HCT116 (cell line): ENCODE data around the gene ZFHX2. TPM values are rescaled to one million over a fixed set of nuclear protein-coding genes. Genes with fewer than 3 reads are reported as not detected.

Experiments
- ATAC-seq: fragments of 200-7000 bp; cut with Tn5 transposase; 2 replicates; pipeline ENCODE4 v1.9.1; 2020; ENCODE audit warnings: mild to moderate bottlenecking, moderate library complexity
- BruUV-seq: library from RNA; stranded (reverse); fragments of 400-500 nt; replicated peaks from 2 replicates; lab custom pipeline; 2021; lab: Mats Ljungman, UMichigan
- CTCF ChIA-PET: fragments of 300-600 bp; sonication (Branson Sonifier 250); formaldehyde crosslinking; loops from one replicate; lab custom pipeline; 2021; ENCODE audit warnings: antibody characterized with exemption; lab: Charles Lee
- POLR2A ChIA-PET: fragments of 300-600, 350-600 bp; sonication (Branson Sonifier 250); formaldehyde crosslinking; loops from one replicate; lab custom pipeline; 2021; ENCODE audit warnings: antibody characterized with exemption; lab: Charles Lee
- RAD21 ChIA-PET, 2 experiments: fragments of 300-600 bp; sonication (Branson Sonifier 250); formaldehyde crosslinking; loops; one replicate each; lab custom pipeline; 2023; ENCODE audit warnings: low total read pairs in 2 of 2; ENCODE audit not compliant: uncharacterized antibody in 2 of 2, unreplicated experiment in 2 of 2, low non-redundant PET in 1 of 2; lab: Charles Lee
- DNase-seq: peaks from one replicate; pipeline ENCODE4 v3.0.0-alpha.2; 2010; ENCODE audit warnings: low read depth, low spot score
- H2AFZ ChIP-seq: fragments of 200-600 bp; shearing (Covaris generic), sonication (generic); 2 replicates; pipeline ENCODE4 v1.6.1; 2017; ENCODE audit warnings: low read depth, mixed run types, mixed read lengths, antibody characterized with exemption, low read length; ENCODE audit not compliant: poor library complexity, severe bottlenecking
- H3K27ac ChIP-seq: 2 replicates; pipeline ENCODE4 v1.5.1; 2012; ENCODE audit warnings: low read depth, low read length
- H3K27me3 ChIP-seq: fragments of 200-600 bp; sonication (generic); 2 replicates; pipeline ENCODE4 v1.6.1; 2016; ENCODE audit warnings: mixed run types, low read length, mixed read lengths; ENCODE audit not compliant: insufficient read depth
- H3K36me3 ChIP-seq, 2 experiments: fragments of 200-500 bp in 1 of 2; fragments of 200-600 bp in 1 of 2; sonication (Bioruptor generic) in 1 of 2; sonication (generic) in 1 of 2; 2 replicates each; pipeline versions ENCODE4 v1.5.1 to v1.6.1; 2014 to 2016; ENCODE audit warnings: low read length in 2 of 2, inconsistent platforms in 1 of 2, mixed read lengths in 1 of 2, mixed run types in 1 of 2; ENCODE audit not compliant: insufficient read depth in 2 of 2, control insufficient read depth in 1 of 2
- H3K4me1 ChIP-seq, 2 experiments: fragments of 200-600 bp in 1 of 2; sonication (generic) in 1 of 2; 2 replicates each; pipeline versions ENCODE4 v1.5.1 to v1.6.1; 2012 to 2017; ENCODE audit warnings: low read length in 2 of 2, inconsistent platforms in 1 of 2, mild to moderate bottlenecking in 1 of 2, mixed read lengths in 1 of 2, mixed run types in 1 of 2, moderate library complexity in 1 of 2; ENCODE audit not compliant: insufficient read depth in 2 of 2, control insufficient read depth in 1 of 2
- H3K4me2 ChIP-seq: fragments of 200-600 bp; sonication (generic); 2 replicates; pipeline ENCODE4 v1.6.1; 2017; ENCODE audit warnings: mixed run types, low read length, mixed read lengths
- H3K4me3 ChIP-seq, 2 experiments: fragments of 200-600 bp in 1 of 2; sonication (generic) in 1 of 2; replicated peaks in 1 of 2; 2 replicates each; pipeline ENCODE4 v1.5.1; 2011 to 2016; ENCODE audit warnings: low read length in 2 of 2, control low read depth in 1 of 2, low read depth in 1 of 2, mild to moderate bottlenecking in 1 of 2, mixed read lengths in 1 of 2, mixed run types in 1 of 2
- H3K79me2 ChIP-seq: fragments of 200-600 bp; sonication (generic); 2 replicates; pipeline ENCODE4 v1.6.1; 2017; ENCODE audit warnings: mild to moderate bottlenecking, mixed run types, low read length, moderate library complexity, mixed read lengths; ENCODE audit not compliant: insufficient read depth
- H3K9ac ChIP-seq: fragments of 200-600 bp; sonication (generic); 2 replicates; pipeline ENCODE4 v1.6.1; 2016; ENCODE audit warnings: low read length, mixed read lengths
- H3K9me2 ChIP-seq: fragments of 200-600 bp; sonication (generic), shearing (Covaris generic); 2 replicates; pipeline ENCODE4 v1.6.1; 2017; ENCODE audit warnings: mixed run types, mild to moderate bottlenecking, moderate library complexity; ENCODE audit not compliant: insufficient read depth
- H3K9me3 ChIP-seq, 2 experiments: fragments of 200-500 bp in 1 of 2; fragments of 200-600 bp in 1 of 2; sonication (Bioruptor generic) in 1 of 2; sonication (generic) in 1 of 2; 2 replicates each; pipeline ENCODE4 v1.6.1; 2014 to 2017; ENCODE audit warnings: low read length in 2 of 2, mixed read lengths in 2 of 2, inconsistent platforms in 1 of 2, low read depth in 1 of 2, mild to moderate bottlenecking in 1 of 2, mixed run types in 1 of 2, moderate library complexity in 1 of 2; ENCODE audit not compliant: control insufficient read depth in 1 of 2, insufficient read depth in 1 of 2
- H4K20me1 ChIP-seq: fragments of 200-600 bp; sonication (generic), shearing (Covaris generic); 2 replicates; pipeline ENCODE4 v1.6.1; 2017; ENCODE audit warnings: mixed run types, mild to moderate bottlenecking, moderate library complexity; ENCODE audit not compliant: insufficient read depth
- CTCF ChIP-seq, 3 experiments: fragments of 200-600 bp in 1 of 3; sonication (generic) in 1 of 3; IDR thresholded peaks in 2 of 3; conservative IDR thresholded peaks in 1 of 3; 2 replicates each; pipeline ENCODE4 v1.5.1; 2012 to 2017; ENCODE audit warnings: low read depth in 2 of 3, low read length in 2 of 3, antibody characterized with exemption in 1 of 3, borderline replicate concordance in 1 of 3, control low read depth in 1 of 3, mild to moderate bottlenecking in 1 of 3, mixed read lengths in 1 of 3, mixed run types in 1 of 3, moderate library complexity in 1 of 3; ENCODE audit not compliant: insufficient read depth in 1 of 3
- ELF1 ChIP-seq: IDR thresholded peaks from 2 replicates; pipeline ENCODE4 v1.6.1; 2012; ENCODE audit warnings: low read depth, borderline replicate concordance
- EZH2phosphoT487 ChIP-seq: fragments of 200-600 bp; IDR thresholded peaks from 2 replicates; pipeline ENCODE4 v1.6.1; 2018; ENCODE audit warnings: antibody characterized with exemption, borderline replicate concordance
- FOSL1 ChIP-seq: IDR thresholded peaks from 2 replicates; pipeline ENCODE4 v1.6.1; 2012; ENCODE audit warnings: low read depth
- JUND ChIP-seq: IDR thresholded peaks from 2 replicates; pipeline ENCODE4 v1.6.1; 2012
- RAD21 ChIP-seq: IDR thresholded peaks from 2 replicates; pipeline ENCODE4 v1.6.1; 2012; ENCODE audit warnings: low read depth, mild to moderate bottlenecking
- SIN3A ChIP-seq: IDR thresholded peaks from 2 replicates; pipeline ENCODE4 v1.6.1; 2012; ENCODE audit warnings: low read depth
- SP1 ChIP-seq: IDR thresholded peaks from 2 replicates; pipeline ENCODE4 v1.6.1; 2012; ENCODE audit warnings: low read depth
- SRF ChIP-seq: IDR thresholded peaks from 2 replicates; pipeline ENCODE4 v1.6.1; 2012; ENCODE audit warnings: low read depth
- YY1 ChIP-seq: IDR thresholded peaks from 2 replicates; pipeline ENCODE4 v1.6.1; 2011; ENCODE audit warnings: low read length, low read depth, moderate library complexity, mild to moderate bottlenecking; ENCODE audit not compliant: insufficient replicate concordance; ENCODE audit errors: extremely low read depth
- intact Hi-C: fragments of 100-400 bp; cut with micrococcal nuclease; formaldehyde crosslinking; loops from 2 replicates; pipeline ENCODE4 v1.10.0; 2022
- total RNA-seq: library from RNA; stranded (reverse); gene quantifications from one replicate; pipeline ENCODE4 v1.2.1, GENCODE V29; 2021; ENCODE audit not compliant: unreplicated experiment

Gene ZFHX2
- total RNA-seq, 1 experiment from 2014 or later: 3.6 TPM

GRCh38 chr14:23565626-23566025, 14.1 kb upstream of the ZFHX2 start:
- Histone ChIP-seq H3K27ac (no peak overlapping the region), H2AFZ (no peak overlapping the region), H4K20me1 (no peaks in the 10 kb centered on the region), H3K79me2 (peaks cover 10% of the 10 kb centered on the region; the same call in 1 of the 2 replicates), H3K9me3 (no peaks in the 10 kb centered on the region), H3K4me3 (no peak overlapping the region), H3K27me3 (no peaks in the 10 kb centered on the region), H3K4me2 (no peak overlapping the region), H3K4me1 (peaks cover 26 to 34% of the 10 kb centered on the region in 2 experiments), H3K9ac (no peak overlapping the region), H3K9me2 (no peaks in the 10 kb centered on the region), H3K36me3 (peaks cover 13 to 14% of the 10 kb centered on the region in 2 experiments)
- CTCF ChIA-PET: no interaction called here
- BruUV-seq: no TSS peak
- ATAC-seq: no peak
- intact Hi-C loops: no loop called here
- RAD21 ChIA-PET: no interaction called here
- no peak for DNase-seq
- POLR2A ChIA-PET: no interaction called here
- TF ChIP-seq SIN3A (no peak), ELF1 (no peak), CTCF (IDR thresholded peaks at IDR 0.05 in 2 of 3, conservative IDR thresholded peaks at IDR 0.05 in 1 of 3; ENCODE audit: borderline replicate concordance in 1 of 3, insufficient read depth in 1 of 3, low read depth in 2 of 3, low read length in 2 of 3) (no peak), SP1 (no peak)

- no peak overlapping the region for H3K9ac ChIP-seq
- no peak overlapping the region for H2AFZ ChIP-seq
- H4K20me1 ChIP-seq: no peaks in the 10 kb centered on the region
- POLR2A ChIA-PET: no interaction called here
- H3K27me3 ChIP-seq: no peaks in the 10 kb centered on the region
- no peaks in the 10 kb centered on the region for H3K9me3 ChIP-seq
- TF ChIP-seq FOSL1 (no peak), SRF (no peak), CTCF (IDR thresholded peaks at IDR 0.05 in 2 of 3, conservative IDR thresholded peaks at IDR 0.05 in 1 of 3; ENCODE audit: borderline replicate concordance in 1 of 3, insufficient read depth in 1 of 3, low read depth in 2 of 3, low read length in 2 of 3) (no peak), YY1 (no peak), RAD21 (no peak), EZH2phosphoT487 (no peak), JUND (no peak)
- TF ChIP-seq, all 23 proteins: peak for 0
- ChIA-PET RAD21 (no interaction called here), CTCF (no interaction called here)
- no peak for DNase-seq
- intact Hi-C loops: no loop called here
- Histone ChIP-seq H3K27ac (no peak overlapping the region), H3K4me2 (no peak overlapping the region), H3K36me3 (peaks cover 17 to 20% of the 10 kb centered on the region in 2 experiments), H3K4me3 (no peak overlapping the region), H3K4me1 (peaks cover 24 to 33% of the 10 kb centered on the region in 2 experiments), H3K9me2 (no peaks in the 10 kb centered on the region), H3K79me2 (peaks cover 10% of the 10 kb centered on the region; the same call in 1 of the 2 replicates)
- BruUV-seq: no TSS peak
- no peak for ATAC-seq
These were observed 13.3 kb upstream of the ZFHX2 start for GRCh38 chr14:23564876-23565275.
